Muscle of leg (tissue), 11 donors: ENCODE data around the gene SERPINA12. TPM values are rescaled to one million over a fixed set of nuclear protein-coding genes. Genes with fewer than 3 reads are reported as not detected.

ENCODE experiments used
- DNase-seq: peaks from one replicate; pipeline ENCODE4 v3.0.0; 2013
- H3K27ac ChIP-seq: one replicate; pipeline ENCODE4 v1.5.1; 2013; ENCODE audit warnings: mild to moderate bottlenecking, low read length, control low read depth
- H3K27me3 ChIP-seq: one replicate; pipeline ENCODE4 v1.6.1; 2013; ENCODE audit warnings: low read length; ENCODE audit not compliant: control insufficient read depth, insufficient read depth
- H3K36me3 ChIP-seq: one replicate; pipeline ENCODE4 v1.6.1; 2013; ENCODE audit warnings: low read length; ENCODE audit not compliant: control insufficient read depth, insufficient read depth
- H3K4me1 ChIP-seq: one replicate; pipeline ENCODE4 v1.6.1; 2013; ENCODE audit warnings: low read length; ENCODE audit not compliant: control insufficient read depth, insufficient read depth
- H3K4me3 ChIP-seq: one replicate; pipeline ENCODE4 v1.5.1; 2013; ENCODE audit warnings: low read length, control low read depth
- H3K9me3 ChIP-seq: replicated peaks from 2 replicates; pipeline ENCODE4 v1.6.1; 2013; ENCODE audit warnings: low read depth, low read length; ENCODE audit not compliant: control insufficient read depth
- WGBS: methylation state at CpG from one replicate; pipeline ENCODE4 v1.1.5; 2013; ENCODE audit warnings: missing lambda C conversion rate; ENCODE audit not compliant: insufficient coverage; 5-methylcytosine and 5-hydroxymethylcytosine counted together
- polyA plus RNA-seq, 8 donors: library from polyadenylated mRNA; unstranded; fragments of 120-200 nt; gene quantifications; one replicate each; pipeline versions ENCODE4 v1.2.1 to v1.2.3, GENCODE V29; 2013; ENCODE audit warnings: inconsistent platforms in 1 of 8, low replicate concordance in 1 of 8; ENCODE audit not compliant: insufficient read length in 8 of 8, insufficient read depth in 1 of 8
- total RNA-seq: library from RNA; stranded (reverse); fragments of 120-200 nt; gene quantifications from one replicate; pipeline ENCODE4 v1.2.4, GENCODE V29; 2013

SERPINA12 gene
- total and polyA plus RNA-seq, 9 donors, result not detected

GRCh38 chr14:94441531-94442205 lies 67.6 kb downstream of the SERPINA12 start:
- no peak overlapping the region for H3K4me3 ChIP-seq
- 96% methylated on average over 8 of the region's 12 CpGs for WGBS
- no peak overlapping the region for H3K27ac ChIP-seq
- H3K4me1 ChIP-seq, result no peaks in the 10 kb centered on the region
- peaks cover 5% of the 10 kb centered on the region for H3K27me3 ChIP-seq
- no peaks in the 10 kb centered on the region for H3K36me3 ChIP-seq
- no peak for DNase-seq
- H3K9me3 ChIP-seq, result no peaks in the 10 kb centered on the region

GRCh38 chr14:94441130-94441529 lies 68.1 kb downstream of the SERPINA12 start:
- H3K4me1 ChIP-seq, result no peaks in the 10 kb centered on the region
- H3K4me3 ChIP-seq, result no peak overlapping the region
- peaks cover 5% of the 10 kb centered on the region for H3K27me3 ChIP-seq
- no peaks in the 10 kb centered on the region for H3K9me3 ChIP-seq
- no peak overlapping the region for H3K27ac ChIP-seq
- H3K36me3 ChIP-seq, result no peaks in the 10 kb centered on the region
- 80% methylated on average over 4 of the region's 4 CpGs for WGBS
- no peak for DNase-seq

- Histone ChIP-seq H3K27me3 (peaks cover 5% of the 10 kb centered on the region), H3K4me3 (no peak overlapping the region), H3K27ac (no peak overlapping the region), H3K9me3 (no peaks in the 10 kb centered on the region), H3K36me3 (no peaks in the 10 kb centered on the region), H3K4me1 (no peaks in the 10 kb centered on the region)
- WGBS, result 63% methylated on average over 2 of the region's 5 CpGs
- no peak for DNase-seq
Measured at GRCh38 chr14:94439453-94440057, 69.7 kb downstream of the SERPINA12 start.

Other genes with a start within 250 kb of the SERPINA12 start
- gene SERPINA10, start 216.2 kb downstream of the SERPINA12 start, total RNA-seq, result not detected
- under 1 TPM in 5 of 8 donors, not detected in 3; 0.03 to 0.19 (median 0.05) TPM for gene SERPINA10, start 216.2 kb downstream of the SERPINA12 start, polyA plus RNA-seq
- gene SERPINA6, start 186.1 kb downstream of the SERPINA12 start, total RNA-seq, result not detected
- under 1 TPM in 2 of 8 donors, not detected in 6; 0.28 to 0.54 TPM for gene SERPINA6, start 186.1 kb downstream of the SERPINA12 start, polyA plus RNA-seq
- gene SERPINA2, start 142.8 kb downstream of the SERPINA12 start, total RNA-seq, result not detected
- gene SERPINA2, start 142.8 kb downstream of the SERPINA12 start, polyA plus RNA-seq, result not detected
- 2.0 TPM for gene SERPINA1, start 120.9 kb downstream of the SERPINA12 start, total RNA-seq
- gene SERPINA1, start 120.9 kb downstream of the SERPINA12 start, polyA plus RNA-seq, result 10 to 100 TPM in 3 of 8 donors, 1 to 10 TPM in 5; 1.1 to 95.5 (median 2.4) TPM
- not detected for gene SERPINA11, start 56.7 kb downstream of the SERPINA12 start, total RNA-seq
- gene SERPINA11, start 56.7 kb downstream of the SERPINA12 start, polyA plus RNA-seq, result under 1 TPM in 2 of 8 donors, not detected in 6; 0.21 to 0.30 TPM
- not detected for gene SERPINA9, start 33.3 kb downstream of the SERPINA12 start, total RNA-seq
- gene SERPINA9, start 33.3 kb downstream of the SERPINA12 start, polyA plus RNA-seq, result not detected
- 0.04 TPM for gene SERPINA4, start 52.0 kb upstream of the SERPINA12 start, total RNA-seq
- 1 to 10 TPM in 1 of 8 donors, under 1 TPM in 2, not detected in 5; 0.63 to 3.2 (median 0.68) TPM for gene SERPINA4, start 52.0 kb upstream of the SERPINA12 start, polyA plus RNA-seq
- 0.18 TPM for gene SERPINA5, start 72.0 kb upstream of the SERPINA12 start, total RNA-seq
- 1 to 10 TPM in 1 of 8 donors, under 1 TPM in 5, not detected in 2; 0.05 to 1.2 (median 0.44) TPM for gene SERPINA5, start 72.0 kb upstream of the SERPINA12 start, polyA plus RNA-seq
- gene SERPINA3, start 102.9 kb upstream of the SERPINA12 start, total RNA-seq, result 0.09 TPM
- under 1 TPM in 4 of 8 donors, not detected in 4; 0.12 to 0.32 (median 0.18) TPM for gene SERPINA3, start 102.9 kb upstream of the SERPINA12 start, polyA plus RNA-seq